ENCODE measurements around the gene SLC25A19. TPM values are rescaled to one million over a fixed set of nuclear protein-coding genes. Genes with fewer than 3 reads are reported as not detected.

The SLC25A19 gene
- total RNA-seq, 1 experiment from 2014 or later, result 29.8 TPM

DNA sequence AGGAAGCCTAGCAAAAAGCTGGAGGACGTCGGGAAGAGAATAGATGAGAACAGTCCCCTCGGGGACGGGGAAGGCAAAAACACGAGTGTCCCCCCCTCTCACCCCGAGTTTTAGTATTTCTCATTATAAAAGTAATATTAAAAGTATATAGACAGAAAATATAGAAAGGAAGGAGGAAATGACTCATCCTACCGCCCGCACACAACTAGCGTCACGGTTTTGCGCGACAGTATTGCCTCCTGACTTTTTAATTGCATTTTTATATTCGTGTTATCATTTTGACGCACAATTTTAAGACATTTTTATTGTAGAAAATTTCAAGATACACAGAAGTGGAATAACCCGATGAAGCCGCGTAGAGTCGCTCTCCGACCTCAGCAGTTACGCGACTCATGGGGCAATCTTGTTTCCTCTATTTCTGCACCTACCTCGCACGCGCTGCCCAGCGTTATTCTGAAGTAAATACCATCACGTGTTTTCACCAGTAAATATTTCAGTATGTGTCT, 652 bp upstream of the SLC25A19 start:
- Histone ChIP-seq H3K4me3 (ENCODE audit: low read depth, low read length) (peak overlapping the region; percentile 31), H3K4me1 (peaks cover 6% of the 10 kb centered on the region), H3K9me3 (no peaks in the 10 kb centered on the region), H3K36me3 (ENCODE audit: control insufficient read depth, insufficient read depth, low read length) (peaks cover 4% of the 10 kb centered on the region; the same call in 1 of the 2 replicates), H3K27me3 (replicated peaks; ENCODE audit: control insufficient read depth, insufficient read depth, low read length) (no peaks in the 10 kb centered on the region)
- Mint-ChIP-seq H3K36me3 (ENCODE audit: insufficient read depth, unreplicated experiment) (peaks cover 10% of the 10 kb centered on the region), H3K27me3 (ENCODE audit: insufficient read depth, unreplicated experiment) (no peaks in the 10 kb centered on the region), H3K9me3 (ENCODE audit: unreplicated experiment) (no peaks in the 10 kb centered on the region), H3K4me1 (ENCODE audit: low read depth, unreplicated experiment) (peaks cover 8% of the 10 kb centered on the region), H3K4me3 (ENCODE audit: unreplicated experiment) (peak overlapping the region; percentile 97), H3K27ac (ENCODE audit: unreplicated experiment) (peak overlapping the region; percentile 96)
- POLR2A ChIA-PET, result interaction anchor here (0.5 to 2.0 kb wide), 16 partner anchors 12 to 227 kb away, joined by 3 to 44 read pairs (median 7); partner anchors contain the start of genes GGA3, GRB2, MIF4GD and MRPS7
- CTCF ChIA-PET, result interaction anchor here (0.6 to 3.3 kb wide), 18 partner anchors 19 to 235 kb away, joined by 3 to 91 read pairs (median 6); partner anchors contain the start of genes GGA3, GRB2, LLGL2 and MIF4GD
- no peak for DNase-seq
- BruUV-seq (replicated peaks), result no TSS peak
- TF ChIP-seq, protein P1, sequence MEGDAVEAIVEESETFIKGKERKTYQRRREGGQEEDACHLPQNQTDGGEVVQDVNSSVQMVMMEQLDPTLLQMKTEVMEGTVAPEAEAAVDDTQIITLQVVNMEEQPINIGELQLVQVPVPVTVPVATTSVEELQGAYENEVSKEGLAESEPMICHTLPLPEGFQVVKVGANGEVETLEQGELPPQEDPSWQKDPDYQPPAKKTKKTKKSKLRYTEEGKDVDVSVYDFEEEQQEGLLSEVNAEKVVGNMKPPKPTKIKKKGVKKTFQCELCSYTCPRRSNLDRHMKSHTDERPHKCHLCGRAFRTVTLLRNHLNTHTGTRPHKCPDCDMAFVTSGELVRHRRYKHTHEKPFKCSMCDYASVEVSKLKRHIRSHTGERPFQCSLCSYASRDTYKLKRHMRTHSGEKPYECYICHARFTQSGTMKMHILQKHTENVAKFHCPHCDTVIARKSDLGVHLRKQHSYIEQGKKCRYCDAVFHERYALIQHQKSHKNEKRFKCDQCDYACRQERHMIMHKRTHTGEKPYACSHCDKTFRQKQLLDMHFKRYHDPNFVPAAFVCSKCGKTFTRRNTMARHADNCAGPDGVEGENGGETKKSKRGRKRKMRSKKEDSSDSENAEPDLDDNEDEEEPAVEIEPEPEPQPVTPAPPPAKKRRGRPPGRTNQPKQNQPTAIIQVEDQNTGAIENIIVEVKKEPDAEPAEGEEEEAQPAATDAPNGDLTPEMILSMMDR (IDR thresholded peaks at IDR 0.05; ENCODE audit: insufficient read depth in 1 of 2, low read depth in 1 of 2, low read length in 1 of 2, severe bottlenecking in 1 of 2, unreplicated experiment in 1 of 2), result peak; percentile 19 to 33
- intact Hi-C loops (cut with micrococcal nuclease; ENCODE audit: unreplicated experiment), result loop anchor here (1.0 to 2.0 kb wide), 7 partner anchors 19 to 166 kb away; partner anchors contain the start of genes GGA3, GRB2, MIF4GD and MRPS7

DNA sequence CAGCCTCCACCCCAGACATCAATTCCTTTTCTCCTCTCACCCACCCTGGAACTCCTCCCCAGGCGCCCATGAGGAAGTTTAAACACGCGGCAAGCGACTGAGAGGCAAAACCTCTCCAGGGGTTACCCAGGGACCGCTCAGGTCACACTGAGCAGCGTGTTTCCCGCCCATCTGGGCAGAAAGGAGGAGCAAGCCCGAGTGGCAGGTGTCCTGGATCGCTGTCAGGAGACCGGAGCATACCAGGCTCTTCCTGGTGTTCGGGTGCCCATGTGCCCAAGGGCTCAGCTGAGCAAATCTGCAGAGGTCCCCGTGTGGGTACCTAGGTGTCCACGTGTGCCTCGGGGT, 491 bp downstream of the SLC25A19 start:
- no peaks in the 10 kb centered on the region; the same call in 1 of the 2 replicates for H3K4me1 ChIP-seq
- no peaks in the 10 kb centered on the region for H3K27me3 ChIP-seq (replicated peaks; ENCODE audit: control insufficient read depth, insufficient read depth, low read length)
- peak overlapping the region; percentile 96 for H3K27ac Mint-ChIP-seq (ENCODE audit: unreplicated experiment)
- CTCF ChIA-PET, result interaction anchor here (0.6 to 3.3 kb wide), 22 partner anchors 11 to 236 kb away, joined by 3 to 91 read pairs (median 5); partner anchors contain the start of genes GGA3, GRB2, LLGL2 and MIF4GD
- BruUV-seq (replicated peaks), result no TSS peak
- peaks cover 4% of the 10 kb centered on the region; the same call in 1 of the 2 replicates for H3K36me3 ChIP-seq (ENCODE audit: control insufficient read depth, insufficient read depth, low read length)
- peak; percentile 73 to 75 for DNase-seq
- peaks cover 16% of the 10 kb centered on the region for H3K36me3 Mint-ChIP-seq (ENCODE audit: insufficient read depth, unreplicated experiment)
- TF ChIP-seq, protein P1 (IDR thresholded peaks at IDR 0.05; ENCODE audit: insufficient read depth in 1 of 2, low read depth in 1 of 2, low read length in 1 of 2, severe bottlenecking in 1 of 2, unreplicated experiment in 1 of 2), result no peak
- peak overlapping the region; percentile 97 for H3K4me3 Mint-ChIP-seq (ENCODE audit: unreplicated experiment)
- no peaks in the 10 kb centered on the region for H3K9me3 ChIP-seq
- peaks cover 7% of the 10 kb centered on the region for H3K4me1 Mint-ChIP-seq (ENCODE audit: low read depth, unreplicated experiment)
- POLR2A ChIA-PET, result interaction anchor here (0.5 to 2.0 kb wide), 15 partner anchors 18 to 491 kb away, joined by 3 to 44 read pairs (median 7); partner anchors contain the start of genes FDXR, GGA3, GRB2 and MIF4GD
- no peaks in the 10 kb centered on the region for H3K9me3 Mint-ChIP-seq (ENCODE audit: unreplicated experiment)
- H3K4me3 ChIP-seq (ENCODE audit: low read depth, low read length), result peak overlapping the region; percentile 69
- intact Hi-C loops (cut with micrococcal nuclease; ENCODE audit: unreplicated experiment), result loop anchor here (1.0 to 2.0 kb wide), 7 partner anchors 18 to 168 kb away; partner anchors contain the start of genes GGA3, GRB2, MIF4GD and MRPS7
- no peaks in the 10 kb centered on the region for H3K27me3 Mint-ChIP-seq (ENCODE audit: insufficient read depth, unreplicated experiment)

DNA sequence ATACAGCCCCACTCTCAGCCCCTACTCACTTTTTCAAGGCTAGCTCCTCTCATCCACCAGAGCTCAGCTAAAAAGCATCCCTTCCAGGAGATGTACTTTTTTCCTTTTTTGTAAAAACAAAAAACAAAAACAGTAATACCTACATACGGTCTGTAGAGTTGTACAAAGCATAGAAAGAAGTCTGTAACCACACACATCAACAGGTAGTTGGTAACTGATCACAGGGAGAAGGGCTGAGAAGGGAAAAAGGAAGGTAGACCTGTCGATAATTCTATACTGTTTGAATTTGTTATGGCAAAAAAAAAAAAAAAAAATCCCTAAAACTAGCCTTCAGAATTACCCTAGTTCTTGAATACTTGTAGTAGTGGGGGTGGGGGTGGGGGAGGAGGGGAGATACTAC, 874 bp downstream of the SLC25A19 start:
- H3K27me3 Mint-ChIP-seq (ENCODE audit: insufficient read depth, unreplicated experiment), result no peaks in the 10 kb centered on the region
- TF ChIP-seq, protein P1 (IDR thresholded peaks at IDR 0.05; ENCODE audit: insufficient read depth in 1 of 2, low read depth in 1 of 2, low read length in 1 of 2, severe bottlenecking in 1 of 2, unreplicated experiment in 1 of 2), result no peak
- Histone ChIP-seq H3K27me3 (replicated peaks; ENCODE audit: control insufficient read depth, insufficient read depth, low read length) (no peaks in the 10 kb centered on the region), H3K4me1 (no peaks in the 10 kb centered on the region; the same call in 1 of the 2 replicates), H3K4me3 (ENCODE audit: low read depth, low read length) (peak overlapping the region; percentile 69), H3K9me3 (no peaks in the 10 kb centered on the region), H3K36me3 (ENCODE audit: control insufficient read depth, insufficient read depth, low read length) (peaks cover 4% of the 10 kb centered on the region)
- ChIA-PET POLR2A (interaction anchor here (0.9 to 2.0 kb wide), 7 partner anchors 18 to 492 kb away, joined by 3 to 44 read pairs (median 7); partner anchors contain the start of genes FDXR, GRB2 and MIF4GD), CTCF (interaction anchor here (1.0 to 3.3 kb wide), 3 partner anchors 18 to 124 kb away, joined by 3 to 91 read pairs (median 6); partner anchors contain the start of gene MIF4GD)
- H3K36me3 Mint-ChIP-seq (ENCODE audit: insufficient read depth, unreplicated experiment), result peaks cover 20% of the 10 kb centered on the region
- peaks cover 7% of the 10 kb centered on the region for H3K4me1 Mint-ChIP-seq (ENCODE audit: low read depth, unreplicated experiment)
- H3K9me3 Mint-ChIP-seq (ENCODE audit: unreplicated experiment), result no peaks in the 10 kb centered on the region
- DNase-seq, result no peak
- no TSS peak for BruUV-seq (replicated peaks)
- peak overlapping the region; percentile 97 for H3K4me3 Mint-ChIP-seq (ENCODE audit: unreplicated experiment)
- peak overlapping the region; percentile 96 for H3K27ac Mint-ChIP-seq (ENCODE audit: unreplicated experiment)
- intact Hi-C loops (cut with micrococcal nuclease; ENCODE audit: unreplicated experiment), result loop anchor here (2.0 kb wide), 4 partner anchors 18 to 94 kb away; partner anchors contain the start of genes GGA3, MIF4GD and MRPS7
